ENCODE measurements around the gene OAF.
A peak's percentile ranks its signal among the peaks of the same experiment; 100 is the strongest.

Gene OAF

DNA sequence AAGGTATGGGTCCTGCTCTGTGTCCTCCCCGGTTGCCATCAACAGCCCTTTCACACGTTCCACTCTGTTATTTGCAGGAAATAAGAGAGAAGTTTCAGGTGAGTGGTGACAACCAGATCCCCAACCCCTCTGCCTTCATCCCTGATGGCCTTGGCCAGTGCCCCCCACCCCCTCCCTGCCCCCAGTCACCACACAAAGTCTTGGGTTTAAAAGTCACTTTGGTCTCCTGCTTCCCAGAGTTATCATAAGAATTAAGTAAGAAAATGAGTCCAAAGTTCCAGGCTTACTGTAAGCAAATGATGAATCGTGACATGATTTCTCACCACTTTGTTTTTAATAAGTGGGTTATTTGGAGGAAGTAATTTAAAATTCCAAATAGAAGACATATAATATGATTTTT, 9.2 kb upstream of the OAF start:
- no peak for DNase-seq (ENCODE audit: low read depth)

DNA sequence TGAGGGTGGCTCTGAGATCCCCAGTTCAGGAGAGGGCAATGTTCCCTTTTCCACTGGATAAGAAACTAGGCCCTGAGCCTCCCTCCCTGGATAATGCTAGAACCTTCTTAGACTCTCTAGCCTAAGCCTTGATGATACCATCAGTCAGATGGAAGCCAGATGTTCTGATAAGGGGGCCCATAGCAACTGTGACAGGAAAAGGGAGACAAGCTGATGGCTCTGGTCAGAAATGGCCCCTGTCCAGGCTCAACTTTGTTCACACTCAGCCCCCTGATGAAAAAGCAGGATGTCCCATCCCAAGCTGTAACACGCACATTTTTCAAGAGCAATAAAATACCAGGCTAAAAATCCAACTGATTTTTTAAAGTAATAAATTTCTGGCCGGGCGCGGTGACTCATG, 7.2 kb upstream of the OAF start:
- DNase-seq (ENCODE audit: low read depth), result no peak

- DNase-seq (ENCODE audit: low read depth), result peak; percentile 72
These were observed 5.2 kb upstream of the OAF start for GRCh38 chr11:120205596-120206161.

- no peak for DNase-seq (ENCODE audit: low read depth)
These were observed 3.3 kb upstream of the OAF start for GRCh38 chr11:120207512-120207911.

DNA sequence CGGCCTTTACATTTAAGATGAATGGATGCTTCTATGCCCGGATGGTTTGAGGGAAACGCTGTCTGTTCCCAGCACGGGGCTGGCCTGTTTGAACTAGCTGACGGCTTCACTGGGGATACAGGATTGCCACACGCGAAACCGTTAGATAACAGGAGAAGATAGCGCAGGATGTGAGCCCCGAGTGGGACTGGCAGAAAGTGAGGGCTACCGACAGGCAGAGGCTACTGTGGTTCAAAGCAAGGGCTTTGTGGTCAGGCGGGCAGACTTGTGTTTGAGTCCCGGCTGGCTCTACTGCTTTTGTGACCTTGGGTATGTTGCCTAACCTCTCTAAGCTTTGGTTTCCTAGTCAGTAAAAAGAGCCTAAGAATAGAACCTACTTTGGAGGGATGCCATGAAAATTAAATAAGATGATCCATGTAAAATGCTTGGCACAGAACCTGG, 2.8 kb upstream of the OAF start:
- DNase-seq (ENCODE audit: low read depth), result peak; percentile 31

- DNase-seq (ENCODE audit: low read depth), result peak; percentile 74
These were observed 2.1 kb upstream of the OAF start for GRCh38 chr11:120208777-120209176.

DNA sequence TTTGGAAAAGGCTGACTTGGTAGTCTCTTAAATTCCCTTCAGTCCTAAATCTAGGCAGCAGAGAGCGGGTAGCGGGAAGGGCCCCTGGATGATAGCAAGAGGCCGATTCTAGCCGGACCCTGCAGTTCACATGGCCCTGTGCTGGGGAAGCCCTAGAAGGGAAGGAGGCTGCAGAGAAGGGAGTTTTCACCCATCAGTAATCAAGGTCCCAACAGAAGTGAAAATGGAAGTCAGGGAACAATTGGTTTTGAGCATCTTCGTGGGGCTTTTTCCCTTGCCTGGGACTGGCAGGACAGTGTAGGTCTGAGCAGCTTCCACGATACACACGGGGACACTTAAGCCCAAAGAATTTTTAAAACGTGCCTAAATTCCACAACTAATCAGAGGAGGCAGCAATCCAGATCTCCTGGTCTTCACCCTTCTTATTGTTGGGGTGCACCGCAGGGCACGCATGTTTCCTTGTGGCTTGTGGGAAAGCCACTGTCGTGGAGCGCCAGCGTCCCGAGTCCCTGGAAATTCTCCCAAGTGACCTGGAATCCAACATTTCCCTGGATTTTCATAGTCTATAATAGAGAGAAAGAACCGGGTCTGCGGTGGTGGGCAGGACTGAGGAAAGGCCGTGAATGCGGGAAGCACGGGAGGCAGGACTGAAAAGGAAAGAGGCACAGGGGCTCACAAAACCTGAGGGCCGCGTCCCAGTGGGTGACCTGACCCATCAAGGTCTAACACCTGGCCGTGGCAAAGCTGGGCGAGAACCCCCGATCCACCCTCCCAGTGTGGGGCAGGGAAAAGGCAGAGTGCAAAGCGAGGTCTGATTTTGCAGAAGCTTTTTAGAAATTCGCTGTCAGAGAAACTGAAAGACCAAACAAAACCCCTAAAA, 846 bp upstream of the OAF start:
- peak; percentile 21 for DNase-seq (ENCODE audit: low read depth)

DNA sequence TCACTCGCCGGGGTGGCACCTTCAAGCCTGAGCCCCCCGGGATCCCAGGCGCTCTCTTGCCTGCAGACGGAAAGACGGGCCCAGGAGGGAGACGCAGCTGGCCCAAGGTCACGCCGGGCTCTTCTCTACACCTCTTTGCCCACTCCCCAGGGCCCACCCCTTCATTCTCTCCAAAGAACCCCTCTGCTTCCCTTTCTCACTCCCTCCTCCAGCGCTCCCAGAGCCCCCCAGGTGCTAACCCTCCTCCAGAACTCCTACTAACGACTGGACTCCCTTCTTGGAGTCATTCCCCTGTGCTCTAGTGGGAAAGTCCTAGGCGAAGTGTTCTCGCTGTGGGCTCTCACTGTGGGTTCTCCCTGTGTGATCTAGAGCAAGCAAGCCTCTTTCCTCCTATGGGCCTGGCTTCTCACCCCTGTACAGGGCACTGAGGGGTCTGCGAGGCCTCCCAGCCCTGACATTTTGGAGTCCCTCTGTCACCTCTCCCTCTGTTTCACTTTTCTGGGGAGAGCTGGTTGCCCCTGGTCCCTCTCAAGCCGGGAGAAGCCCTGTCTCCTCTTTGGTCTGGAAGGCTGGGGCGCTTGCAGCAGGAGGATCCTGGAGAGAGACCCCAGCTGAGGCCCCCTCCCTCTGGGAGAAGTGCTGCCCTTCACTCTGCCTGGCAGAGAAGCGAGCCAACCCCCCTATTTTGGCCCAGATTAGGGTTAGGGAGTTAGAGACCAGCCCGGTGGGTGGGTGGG, 858 bp downstream of the OAF start:
- no peak for DNase-seq (ENCODE audit: low read depth)

GRCh38 chr11:120212259-120212878, 1.5 kb downstream of the OAF start:
- no peak for DNase-seq (ENCODE audit: low read depth)

DNA sequence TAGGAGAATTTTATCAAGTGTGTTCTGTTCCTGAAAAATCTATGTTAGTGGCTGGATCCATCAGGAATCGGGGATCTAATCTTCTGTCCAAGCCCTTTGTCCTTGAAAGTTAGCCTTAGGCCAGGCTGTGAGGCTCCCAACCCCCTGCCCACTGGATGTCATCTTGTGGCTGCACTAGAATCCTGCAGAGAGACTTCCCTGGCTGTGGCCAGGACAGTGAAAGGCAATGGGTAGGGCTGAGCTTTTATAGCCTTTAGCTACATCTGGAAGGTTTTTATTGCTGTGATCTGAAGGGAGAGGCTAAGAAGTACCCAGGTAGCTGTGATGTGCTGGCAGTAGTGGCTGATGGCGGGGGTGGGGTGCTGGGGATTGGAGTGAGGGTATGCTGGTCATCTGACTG, 2.1 kb downstream of the OAF start:
- DNase-seq (ENCODE audit: low read depth), result no peak

DNA sequence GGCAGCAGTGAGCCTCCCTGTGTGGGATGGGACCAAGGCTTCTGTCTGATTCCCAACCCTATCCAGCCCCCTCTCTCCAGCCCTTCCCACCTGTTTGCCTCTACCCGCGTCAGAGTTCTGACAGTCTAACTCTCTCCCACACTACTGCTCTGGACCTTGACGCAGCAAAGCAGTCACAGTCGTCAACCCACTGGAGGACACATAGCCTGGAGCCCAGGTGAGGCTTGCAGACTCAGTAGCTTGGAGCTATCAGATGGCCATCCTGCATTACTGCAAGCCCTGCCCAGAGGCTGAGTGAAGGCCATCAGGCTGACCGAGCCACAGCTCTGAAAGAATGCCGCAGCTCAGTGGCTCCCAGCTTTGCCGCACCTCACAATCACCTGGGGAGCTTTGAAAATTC, 3.7 kb downstream of the OAF start:
- no peak for DNase-seq (ENCODE audit: low read depth)

DNA sequence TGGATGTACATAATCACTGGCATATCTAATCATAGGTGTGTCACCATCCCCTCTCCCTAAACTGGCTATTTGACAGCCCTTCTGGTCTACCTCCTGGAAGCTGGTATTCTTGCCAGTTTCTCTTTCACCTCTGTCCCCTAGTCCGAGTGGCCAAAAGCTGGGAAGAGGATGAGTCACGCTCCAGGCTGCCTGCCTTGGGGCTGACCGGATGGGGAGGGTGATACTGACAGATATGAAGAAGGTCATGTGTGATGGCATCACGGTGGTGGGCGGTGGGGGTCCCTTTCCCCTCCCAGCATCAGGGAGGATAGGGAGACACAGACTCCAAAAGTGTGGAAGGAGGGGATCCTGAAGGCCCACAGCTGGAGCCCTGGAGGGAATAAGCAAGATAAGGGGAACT, 4.8 kb downstream of the OAF start:
- DNase-seq (ENCODE audit: low read depth), result peak; percentile 58

DNA sequence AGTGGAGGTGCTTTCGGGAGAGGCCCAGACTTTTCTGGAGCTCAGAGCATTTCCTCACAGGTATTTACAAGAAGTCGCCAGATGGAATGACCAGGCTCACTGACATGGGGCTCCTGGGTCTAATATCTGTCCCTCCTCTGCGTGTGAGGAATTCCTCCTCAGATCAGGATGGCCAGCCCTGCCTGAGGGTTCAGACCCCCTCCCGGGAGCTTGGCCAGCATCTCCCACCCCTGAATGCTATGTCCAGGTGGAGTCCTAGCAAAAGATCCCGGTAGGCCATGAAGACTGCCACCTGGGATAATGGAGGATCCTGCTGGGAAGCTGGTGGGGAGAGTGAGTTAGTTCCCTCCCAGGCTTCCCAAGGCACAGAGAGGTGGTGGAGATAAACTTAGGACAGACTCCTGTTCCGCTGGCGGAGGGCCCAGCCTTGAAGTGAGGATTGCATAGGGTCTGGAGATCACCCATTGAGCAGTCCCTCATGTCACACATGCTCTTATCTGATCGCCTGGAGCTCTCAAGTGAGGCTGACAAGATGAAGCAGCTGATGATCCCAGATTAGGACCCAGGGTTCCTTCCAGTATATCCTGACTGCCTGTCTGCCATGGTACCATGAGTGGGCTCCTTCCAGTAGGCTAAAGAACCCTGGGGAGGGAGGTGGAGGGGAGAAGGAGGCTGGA, 5.7 kb downstream of the OAF start:
- no peak for DNase-seq (ENCODE audit: low read depth)

DNA sequence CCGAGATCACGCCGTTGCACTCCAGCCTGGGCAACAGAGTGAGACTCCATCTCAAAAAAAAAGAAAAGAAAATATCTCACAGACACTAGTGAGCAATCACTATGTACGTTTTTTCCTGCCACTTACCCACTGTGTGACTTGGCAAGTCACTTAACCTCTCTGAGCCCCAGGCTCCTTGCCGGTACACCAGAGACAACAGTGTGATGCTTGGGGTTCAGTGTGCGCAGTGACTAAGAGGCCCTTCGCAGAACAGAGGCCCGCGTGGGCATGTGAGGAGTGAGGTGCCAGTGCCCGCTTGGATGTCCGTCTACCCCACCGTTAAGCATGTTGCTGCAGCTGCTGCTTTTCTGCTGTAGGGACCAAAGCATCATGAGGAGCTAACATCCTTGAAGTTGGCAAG, 6.7 kb downstream of the OAF start:
- no peak for DNase-seq (ENCODE audit: low read depth)

GRCh38 chr11:120217941-120218694, 7.3 kb downstream of the OAF start:
- DNase-seq (ENCODE audit: low read depth), result no peak

DNA sequence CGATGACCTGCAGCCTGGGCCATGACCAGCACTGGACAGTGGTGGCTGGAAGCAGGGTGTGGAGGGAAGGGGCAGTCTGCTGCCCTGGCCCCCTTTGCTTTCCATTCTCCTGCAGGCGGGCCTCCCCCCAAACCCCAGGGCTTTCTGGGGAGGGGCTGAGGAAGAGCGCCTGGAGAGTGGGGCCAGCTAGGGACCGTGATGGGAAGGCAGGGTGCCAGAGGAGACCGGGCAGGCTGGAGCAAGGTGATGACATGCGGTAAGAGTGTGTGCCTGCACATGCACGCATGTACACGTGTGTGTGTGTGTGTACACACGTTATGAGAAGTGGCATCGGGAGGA, 7.8 kb downstream of the OAF start:
- DNase-seq (ENCODE audit: low read depth), result no peak

DNA sequence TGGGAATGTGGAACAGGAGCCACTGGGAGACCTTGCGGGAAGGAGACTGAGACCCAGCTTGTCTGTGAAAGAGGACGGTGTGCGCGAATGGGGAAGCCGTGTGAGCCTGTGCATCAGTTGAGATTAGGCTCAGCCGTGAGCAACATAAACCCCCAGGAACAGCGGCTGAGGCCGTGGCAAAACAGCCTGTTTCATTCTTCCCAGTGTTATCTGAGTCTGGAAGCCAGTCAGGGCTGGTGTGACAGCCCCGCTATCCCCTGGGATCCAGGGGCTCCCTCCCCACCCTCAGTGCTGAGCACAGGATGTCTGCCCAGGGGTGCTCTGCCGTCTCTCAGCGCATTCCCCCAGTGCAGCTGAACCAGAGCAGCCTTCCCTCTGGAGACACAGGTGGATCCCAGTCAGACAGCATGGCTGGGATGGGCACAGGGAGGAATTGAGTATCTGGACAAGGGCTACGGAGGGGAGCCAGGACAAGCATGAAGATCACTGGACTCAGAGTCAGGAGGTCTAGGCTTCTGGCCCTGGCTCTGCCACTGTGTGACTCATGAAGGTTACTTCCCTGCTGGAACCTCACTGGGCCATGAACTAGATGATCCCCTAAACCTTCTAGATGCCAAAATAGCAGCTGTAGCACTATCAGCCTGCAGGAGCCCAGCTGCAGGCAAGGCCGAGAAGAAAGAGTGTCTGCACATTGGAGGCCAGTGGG, 8.6 kb downstream of the OAF start:
- DNase-seq (ENCODE audit: low read depth), result no peak

GRCh38 chr11:120219938-120220746, 9.3 kb downstream of the OAF start:
- DNase-seq (ENCODE audit: low read depth), result no peak

DNA sequence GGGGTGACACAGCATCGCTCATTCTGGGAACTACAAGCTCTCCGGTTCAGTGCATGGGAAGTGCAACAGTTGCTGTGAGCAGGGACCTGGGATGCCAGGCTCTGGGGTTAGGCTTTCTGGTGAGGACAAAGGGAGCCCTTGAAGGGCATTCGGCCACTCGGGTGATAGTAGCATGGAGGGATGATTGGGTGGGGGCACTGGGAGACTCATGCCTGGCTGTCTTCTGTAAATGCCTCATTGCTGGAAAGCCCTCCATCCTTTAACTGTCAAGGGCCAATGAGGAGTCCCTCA, 9.9 kb downstream of the OAF start:
- DNase-seq (ENCODE audit: low read depth), result no peak

GRCh38 chr11:120221115-120221752, 10.4 kb downstream of the OAF start:
- no peak for DNase-seq (ENCODE audit: low read depth)
